Measurements from ENCODE around the gene TMPRSS11E.
"Not testable (repeated sequence)": the region's sequence is repeated elsewhere in the genome, so short reads cannot be mapped to it uniquely, and the experiment has no call there.

TMPRSS11E gene

DNA sequence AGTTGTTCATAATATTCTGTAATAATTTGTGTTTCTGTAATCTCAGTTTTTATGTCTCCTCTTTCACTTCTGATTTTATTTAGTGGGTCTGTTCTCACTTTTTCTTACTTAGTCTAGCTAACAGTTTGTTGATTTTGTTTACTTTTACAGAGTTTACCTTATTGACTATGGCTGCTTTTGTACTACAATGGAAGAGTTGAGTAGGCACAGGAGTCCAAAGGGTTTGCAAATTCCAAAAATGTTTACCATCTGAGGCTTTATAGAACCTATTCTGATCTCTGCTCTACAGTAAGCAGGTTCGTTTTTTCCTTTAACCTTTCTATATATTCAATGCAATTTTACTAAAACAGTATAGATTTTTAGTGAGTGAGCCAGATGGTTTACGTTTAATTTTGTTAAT is 73.7 kb downstream of the TMPRSS11E start:
- H3K4me3 Mint-ChIP-seq = no peak overlapping the region

DNA sequence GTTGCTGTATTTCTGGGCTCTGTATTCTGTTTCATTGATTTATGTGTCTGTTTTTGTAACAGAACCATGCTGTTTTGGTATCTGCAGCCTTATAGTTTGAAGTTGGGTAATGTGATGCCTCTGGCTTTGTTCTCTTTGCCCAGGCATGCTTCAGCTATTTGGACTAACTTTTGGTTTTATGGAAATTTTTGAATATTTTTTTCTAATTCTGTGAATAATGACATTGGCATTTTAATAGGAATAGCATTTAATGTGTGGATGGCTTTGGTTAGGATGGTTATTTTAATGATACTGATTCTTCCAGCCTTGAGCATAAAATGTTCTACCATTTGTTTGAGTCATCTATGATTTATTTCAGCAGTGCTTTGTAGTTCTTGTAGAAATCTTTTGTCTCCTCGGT is 75.0 kb downstream of the TMPRSS11E start:
- H3K27me3 Mint-ChIP-seq (ENCODE audit: low read depth, poor library complexity); H3K4me1 Mint-ChIP-seq; H3K9me3 Mint-ChIP-seq; H3K4me3 Mint-ChIP-seq; H3K36me3 Mint-ChIP-seq (ENCODE audit: low read depth); DNase-seq; H3K27ac Mint-ChIP-seq: not testable (repeated sequence)

More for the DNA sequence above, 73.7 kb downstream of the TMPRSS11E start:
- H3K9me3 Mint-ChIP-seq = no peaks in the 10 kb centered on the region
- H3K27me3 Mint-ChIP-seq (ENCODE audit: low read depth, poor library complexity) = no peaks in the 10 kb centered on the region
- no peak overlapping the region for H3K27ac Mint-ChIP-seq
- no peaks in the 10 kb centered on the region for H3K4me1 Mint-ChIP-seq
- TF ChIP-seq, protein P1, sequence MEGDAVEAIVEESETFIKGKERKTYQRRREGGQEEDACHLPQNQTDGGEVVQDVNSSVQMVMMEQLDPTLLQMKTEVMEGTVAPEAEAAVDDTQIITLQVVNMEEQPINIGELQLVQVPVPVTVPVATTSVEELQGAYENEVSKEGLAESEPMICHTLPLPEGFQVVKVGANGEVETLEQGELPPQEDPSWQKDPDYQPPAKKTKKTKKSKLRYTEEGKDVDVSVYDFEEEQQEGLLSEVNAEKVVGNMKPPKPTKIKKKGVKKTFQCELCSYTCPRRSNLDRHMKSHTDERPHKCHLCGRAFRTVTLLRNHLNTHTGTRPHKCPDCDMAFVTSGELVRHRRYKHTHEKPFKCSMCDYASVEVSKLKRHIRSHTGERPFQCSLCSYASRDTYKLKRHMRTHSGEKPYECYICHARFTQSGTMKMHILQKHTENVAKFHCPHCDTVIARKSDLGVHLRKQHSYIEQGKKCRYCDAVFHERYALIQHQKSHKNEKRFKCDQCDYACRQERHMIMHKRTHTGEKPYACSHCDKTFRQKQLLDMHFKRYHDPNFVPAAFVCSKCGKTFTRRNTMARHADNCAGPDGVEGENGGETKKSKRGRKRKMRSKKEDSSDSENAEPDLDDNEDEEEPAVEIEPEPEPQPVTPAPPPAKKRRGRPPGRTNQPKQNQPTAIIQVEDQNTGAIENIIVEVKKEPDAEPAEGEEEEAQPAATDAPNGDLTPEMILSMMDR (IDR thresholded peaks at IDR 0.05) = no peak
- no peaks in the 10 kb centered on the region for H3K36me3 Mint-ChIP-seq (ENCODE audit: low read depth)
- no peak for DNase-seq

DNA sequence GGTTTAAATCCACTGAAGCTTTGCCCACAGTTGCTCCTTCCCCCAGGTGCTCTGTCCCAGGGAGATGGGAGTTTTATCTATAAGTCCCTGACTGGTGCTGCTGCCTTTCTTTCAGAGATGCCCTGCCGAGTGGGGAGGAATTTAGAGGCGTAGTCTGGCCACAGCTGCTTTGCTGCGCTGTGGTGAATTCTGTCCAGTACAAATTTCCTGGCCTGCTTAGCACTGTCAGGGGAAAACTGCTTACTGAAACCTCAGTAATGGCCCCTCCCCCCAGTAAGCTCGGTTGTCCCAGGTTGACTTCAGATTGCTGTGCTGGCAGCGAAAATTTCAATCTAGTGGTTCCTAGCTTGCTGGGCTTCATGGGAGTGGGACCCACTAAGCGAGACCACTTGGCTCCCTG is 88.7 kb downstream of the TMPRSS11E start:
- Mint-ChIP-seq H3K36me3 (ENCODE audit: low read depth) (no peaks in the 10 kb centered on the region), H3K27me3 (ENCODE audit: low read depth, poor library complexity) (no peaks in the 10 kb centered on the region), H3K4me1 (no peaks in the 10 kb centered on the region), H3K9me3 (no peaks in the 10 kb centered on the region), H3K27ac (no peak overlapping the region), H3K4me3 (no peak overlapping the region)
- DNase-seq = no peak
- TF ChIP-seq, protein P1 (IDR thresholded peaks at IDR 0.05) = no peak

DNA sequence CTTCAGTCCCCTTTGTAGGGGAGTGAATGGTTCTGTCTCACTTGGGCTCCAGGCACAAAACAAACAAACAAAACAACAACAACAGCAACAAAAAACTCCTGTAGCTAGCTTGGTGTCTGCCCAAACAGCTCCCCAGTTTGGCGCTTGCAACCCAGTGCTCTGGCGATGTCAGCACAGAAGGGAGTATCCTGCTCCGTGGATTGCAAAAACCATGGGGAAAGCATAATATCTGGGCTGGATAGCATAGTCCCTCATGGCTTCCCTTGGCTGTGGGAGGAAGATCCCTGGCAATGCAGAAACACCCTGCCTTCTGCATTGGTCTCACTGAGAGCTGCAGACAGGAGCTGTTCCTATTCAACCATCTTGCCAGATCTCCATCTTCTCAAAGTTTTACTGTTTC is 89.1 kb downstream of the TMPRSS11E start:
- H3K9me3 Mint-ChIP-seq = no peaks in the 10 kb centered on the region
- H3K36me3 Mint-ChIP-seq (ENCODE audit: low read depth) = no peaks in the 10 kb centered on the region
- H3K27me3 Mint-ChIP-seq (ENCODE audit: low read depth, poor library complexity) = no peaks in the 10 kb centered on the region
- TF ChIP-seq, protein P1 (IDR thresholded peaks at IDR 0.05) = no peak
- H3K4me3 Mint-ChIP-seq = no peak overlapping the region
- DNase-seq = no peak
- H3K27ac Mint-ChIP-seq = no peak overlapping the region
- H3K4me1 Mint-ChIP-seq = no peaks in the 10 kb centered on the region

DNA sequence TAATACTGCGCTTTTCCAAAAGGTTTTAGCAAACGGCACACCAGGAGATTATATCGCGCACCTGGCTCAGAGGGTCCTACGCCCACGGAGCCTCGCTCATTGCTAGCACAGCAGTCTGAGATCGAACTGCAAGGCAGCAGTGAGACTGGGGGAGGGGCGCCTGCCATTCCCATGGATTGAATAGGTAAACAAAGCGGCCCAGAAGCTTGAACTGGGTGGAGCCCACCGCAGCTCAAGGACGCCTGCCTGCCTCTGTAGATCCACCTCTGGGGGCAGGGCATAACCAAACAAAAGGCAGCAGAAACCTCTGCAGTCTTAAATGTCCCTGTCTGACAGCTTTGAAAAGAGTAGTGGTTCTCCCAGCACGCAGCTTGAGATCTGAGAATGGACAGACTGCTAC is 95.5 kb downstream of the TMPRSS11E start:
- H3K27ac Mint-ChIP-seq; H3K4me3 Mint-ChIP-seq; DNase-seq; H3K9me3 Mint-ChIP-seq; H3K27me3 Mint-ChIP-seq (ENCODE audit: low read depth, poor library complexity); H3K36me3 Mint-ChIP-seq (ENCODE audit: low read depth); H3K4me1 Mint-ChIP-seq: not testable (repeated sequence)
